GM10266 (cell line): Measurements from ENCODE around the gene C21orf58.

Experiments used
- DNase-seq: peaks from one replicate; pipeline ENCODE4 v3.0.0; 2012; ENCODE audit errors: extremely low spot score
- TF ChIP-seq, protein P1 (sequence below): IDR thresholded peaks from 2 replicates; pipeline ENCODE4 v1.5.1; 2012; ENCODE audit warnings: mild to moderate bottlenecking, low read depth; ENCODE audit not compliant: control insufficient read depth, insufficient read depth; ENCODE audit errors: missing control alignments

C21orf58 gene

DNA sequence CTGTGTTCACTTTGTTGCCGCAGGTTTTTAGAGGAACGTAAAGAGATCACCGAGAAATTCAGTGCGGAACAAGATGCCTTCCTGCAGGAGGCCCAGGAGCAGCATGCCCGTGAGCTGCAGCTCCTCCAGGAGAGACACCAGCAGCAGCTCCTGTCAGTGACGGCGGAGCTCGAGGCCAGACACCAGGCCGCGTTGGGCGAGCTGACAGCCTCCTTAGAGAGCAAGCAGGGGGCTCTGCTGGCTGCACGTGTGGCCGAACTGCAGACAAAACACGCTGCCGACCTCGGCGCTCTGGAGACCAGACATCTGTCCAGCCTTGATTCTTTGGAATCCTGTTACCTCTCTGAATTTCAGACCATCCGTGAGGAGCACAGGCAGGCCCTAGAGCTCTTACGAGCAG lies 42.9 kb upstream of the C21orf58 start:
- DNase-seq: no peak
- TF ChIP-seq, protein P1, sequence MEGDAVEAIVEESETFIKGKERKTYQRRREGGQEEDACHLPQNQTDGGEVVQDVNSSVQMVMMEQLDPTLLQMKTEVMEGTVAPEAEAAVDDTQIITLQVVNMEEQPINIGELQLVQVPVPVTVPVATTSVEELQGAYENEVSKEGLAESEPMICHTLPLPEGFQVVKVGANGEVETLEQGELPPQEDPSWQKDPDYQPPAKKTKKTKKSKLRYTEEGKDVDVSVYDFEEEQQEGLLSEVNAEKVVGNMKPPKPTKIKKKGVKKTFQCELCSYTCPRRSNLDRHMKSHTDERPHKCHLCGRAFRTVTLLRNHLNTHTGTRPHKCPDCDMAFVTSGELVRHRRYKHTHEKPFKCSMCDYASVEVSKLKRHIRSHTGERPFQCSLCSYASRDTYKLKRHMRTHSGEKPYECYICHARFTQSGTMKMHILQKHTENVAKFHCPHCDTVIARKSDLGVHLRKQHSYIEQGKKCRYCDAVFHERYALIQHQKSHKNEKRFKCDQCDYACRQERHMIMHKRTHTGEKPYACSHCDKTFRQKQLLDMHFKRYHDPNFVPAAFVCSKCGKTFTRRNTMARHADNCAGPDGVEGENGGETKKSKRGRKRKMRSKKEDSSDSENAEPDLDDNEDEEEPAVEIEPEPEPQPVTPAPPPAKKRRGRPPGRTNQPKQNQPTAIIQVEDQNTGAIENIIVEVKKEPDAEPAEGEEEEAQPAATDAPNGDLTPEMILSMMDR: no peak

DNA sequence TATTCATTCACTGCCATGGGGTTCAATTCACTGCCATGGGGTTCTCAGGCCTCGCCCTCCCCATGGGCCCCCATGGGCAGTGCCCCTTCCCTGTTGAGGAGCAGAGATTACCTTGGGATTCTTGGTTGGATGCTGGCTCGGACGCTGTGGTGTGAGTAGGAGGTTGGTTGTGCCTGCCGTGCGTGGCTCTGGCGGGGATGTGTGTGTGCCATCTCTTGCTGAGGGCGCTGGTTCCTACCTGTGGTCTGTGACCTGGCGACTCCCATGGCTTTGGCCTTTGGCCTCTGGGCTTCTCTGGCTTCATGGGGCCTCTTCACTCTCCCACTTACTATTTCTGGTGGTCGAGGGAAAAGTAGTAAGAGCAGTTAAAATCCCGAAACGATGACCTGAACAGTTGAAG lies 42.4 kb upstream of the C21orf58 start:
- DNase-seq: no peak
- TF ChIP-seq, protein P1: no peak

DNA sequence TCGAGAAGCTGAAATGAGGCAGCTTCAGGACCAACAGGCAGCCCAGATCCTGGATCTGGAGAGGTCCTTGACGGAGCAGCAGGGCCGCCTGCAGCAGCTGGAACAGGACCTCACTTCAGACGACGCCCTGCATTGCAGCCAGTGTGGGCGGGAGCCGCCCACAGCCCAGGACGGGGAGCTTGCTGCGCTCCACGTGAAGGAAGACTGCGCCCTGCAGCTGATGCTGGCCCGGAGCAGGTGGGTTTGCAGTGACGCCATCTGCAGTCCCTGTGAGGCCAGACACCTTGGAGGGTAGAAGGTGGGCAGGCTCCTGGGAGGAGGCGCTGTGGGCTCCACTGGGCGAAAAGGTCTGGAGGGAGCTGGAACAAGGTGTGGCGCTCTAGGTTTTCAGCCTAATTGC lies 40.0 kb upstream of the C21orf58 start:
- TF ChIP-seq, protein P1: no peak
- no peak for DNase-seq

- no peak for DNase-seq
- TF ChIP-seq, protein P1: no peak
Observed at GRCh38 chr21:46362946-46363345, 39.3 kb upstream of the C21orf58 start.

- TF ChIP-seq, protein P1: no peak
- no peak for DNase-seq
Observed at GRCh38 chr21:46361935-46362334, 38.3 kb upstream of the C21orf58 start.

DNA sequence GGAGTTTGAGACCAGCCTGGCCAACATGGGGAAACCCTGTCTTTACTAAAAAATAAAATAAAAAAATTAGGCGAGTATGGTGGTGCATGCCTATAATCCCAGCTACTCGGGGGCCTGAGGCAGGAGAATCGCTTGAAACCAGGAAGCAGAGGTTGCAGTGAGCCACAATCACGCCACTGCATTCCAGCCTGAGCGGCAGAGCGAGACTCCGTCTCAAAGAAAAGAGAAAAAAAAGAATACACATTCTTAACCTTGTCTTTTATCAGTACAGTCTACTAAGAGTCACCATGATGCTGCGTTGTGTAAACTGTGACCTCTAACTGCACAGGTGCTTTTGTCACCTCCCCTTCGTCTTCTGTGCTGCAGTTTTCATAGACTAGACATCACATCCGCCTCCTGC lies 37.5 kb upstream of the C21orf58 start:
- no peak for DNase-seq
- TF ChIP-seq, protein P1: no peak

DNA sequence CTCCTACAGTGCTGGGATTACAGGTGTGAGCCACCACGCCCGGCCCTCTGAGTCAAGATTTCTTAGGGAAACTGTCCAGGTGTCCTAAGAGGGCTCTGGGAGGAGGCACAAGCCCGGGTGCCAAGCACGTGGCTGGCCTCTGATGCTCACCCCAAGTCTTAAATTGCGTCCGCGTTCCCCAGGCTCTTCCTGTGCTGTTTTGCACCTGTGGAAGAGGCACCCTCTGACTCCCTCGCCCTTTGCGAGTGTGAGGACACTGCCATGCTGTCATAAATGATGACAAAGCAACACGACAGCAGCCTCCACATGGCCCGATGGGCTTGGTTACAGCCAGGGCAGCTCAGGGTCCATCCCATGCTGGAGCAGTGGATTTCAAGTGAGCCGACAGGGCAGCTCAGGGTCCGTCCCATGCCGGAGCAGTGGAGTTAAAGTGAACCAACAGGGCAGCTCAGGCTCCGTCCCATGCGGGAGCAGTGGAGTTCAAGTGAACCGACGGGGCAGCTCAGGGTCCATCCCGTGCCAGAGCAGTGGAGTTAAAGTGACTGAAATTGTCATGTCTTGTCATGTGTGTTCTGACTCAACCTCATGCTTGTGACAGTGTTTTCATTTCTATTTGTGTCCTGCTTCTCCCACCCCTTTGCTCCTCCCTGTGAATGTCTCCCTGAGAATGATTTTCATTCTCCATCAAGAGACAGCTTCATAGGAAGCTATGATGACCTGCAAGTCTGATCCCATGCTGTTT lies 34.2 kb upstream of the C21orf58 start:
- no peak for DNase-seq
- TF ChIP-seq, protein P1: no peak
